ENCODE measurements around the gene GRIN1.

Gene GRIN1

GRCh38 chr9:137194909-137195308, 56.0 kb downstream of the GRIN1 start:
- no peak for DNase-seq
- ATAC-seq: no peak

GRCh38 chr9:137195525-137196220, 56.7 kb downstream of the GRIN1 start:
- DNase-seq: no peak
- ATAC-seq: no peak

GRCh38 chr9:137198051-137198901, 59.3 kb downstream of the GRIN1 start:
- DNase-seq (no peak), ATAC-seq (no peak)

- no peak for DNase-seq
- no peak for ATAC-seq
These were observed 59.9 kb downstream of the GRIN1 start for GRCh38 chr9:137198902-137199283.

GRCh38 chr9:137199411-137200121, 60.6 kb downstream of the GRIN1 start:
- no peak for DNase-seq
- no peak for ATAC-seq

GRCh38 chr9:137200311-137201204, 61.6 kb downstream of the GRIN1 start, which contains the start of gene TPRN:
TSS of gene TPRN (minus strand) at chr9:137200741. CDS start at chr9:137200711, 30 bp downstream.
- ATAC-seq: peak; percentile 95
- peak; percentile 99 for DNase-seq

- DNase-seq (no peak), ATAC-seq (no peak)
These were observed 62.4 kb downstream of the GRIN1 start for GRCh38 chr9:137201205-137201868.

- no peak for DNase-seq
- no peak for ATAC-seq
These were observed 64.0 kb downstream of the GRIN1 start for GRCh38 chr9:137202966-137203365.

GRCh38 chr9:137204731-137205125, 65.8 kb downstream of the GRIN1 start:
- ATAC-seq (no peak), DNase-seq (no peak)

- ATAC-seq: peak; percentile 65
- peak; percentile 99 for DNase-seq
These were observed 66.4 kb downstream of the GRIN1 start, which contains the start of the genes NDOR1 and TMEM203 for GRCh38 chr9:137205126-137206069. TSS of gene NDOR1 (plus strand) at chr9:137205700. CDS start at chr9:137205778, 78 bp downstream. TSS of gene TMEM203 (minus strand) at chr9:137205648. CDS start at chr9:137205414, 234 bp downstream.

- no peak for DNase-seq
- ATAC-seq: no peak
These were observed 67.6 kb downstream of the GRIN1 start for GRCh38 chr9:137206602-137207001.

GRCh38 chr9:137211532-137211931, 72.6 kb downstream of the GRIN1 start:
- DNase-seq: no peak
- ATAC-seq: no peak

GRCh38 chr9:137212520-137212919, 73.6 kb downstream of the GRIN1 start:
- DNase-seq (no peak), ATAC-seq (no peak)

GRCh38 chr9:137213160-137214060, 74.5 kb downstream of the GRIN1 start:
- no peak for DNase-seq
- no peak for ATAC-seq

- ATAC-seq (no peak), DNase-seq (no peak)
These were observed 75.7 kb downstream of the GRIN1 start for GRCh38 chr9:137214620-137215019.

GRCh38 chr9:137215196-137215986, 76.4 kb downstream of the GRIN1 start:
- DNase-seq: no peak
- ATAC-seq: no peak

- no peak for DNase-seq
- ATAC-seq: no peak
These were observed 77.4 kb downstream of the GRIN1 start for GRCh38 chr9:137216188-137216965.

Data from stimulated activated naive CD8-positive, alpha-beta T cell treated with anti-CD3 and anti-CD28 coated beads, Interleukin-15, Interleukin-2, amounts not matched to agents 100 U/mL and 50 U/mL, for 24 hours (primary cell).